ENCODE results near the gene FAM221B. TPM values are rescaled to one million over a fixed set of nuclear protein-coding genes. Genes with fewer than 3 reads are reported as not detected.
A peak's percentile ranks its signal among the peaks of the same experiment; 100 is the strongest.

The FAM221B gene
- total RNA-seq, 4 donors from 2014 or later = not detected

DNA sequence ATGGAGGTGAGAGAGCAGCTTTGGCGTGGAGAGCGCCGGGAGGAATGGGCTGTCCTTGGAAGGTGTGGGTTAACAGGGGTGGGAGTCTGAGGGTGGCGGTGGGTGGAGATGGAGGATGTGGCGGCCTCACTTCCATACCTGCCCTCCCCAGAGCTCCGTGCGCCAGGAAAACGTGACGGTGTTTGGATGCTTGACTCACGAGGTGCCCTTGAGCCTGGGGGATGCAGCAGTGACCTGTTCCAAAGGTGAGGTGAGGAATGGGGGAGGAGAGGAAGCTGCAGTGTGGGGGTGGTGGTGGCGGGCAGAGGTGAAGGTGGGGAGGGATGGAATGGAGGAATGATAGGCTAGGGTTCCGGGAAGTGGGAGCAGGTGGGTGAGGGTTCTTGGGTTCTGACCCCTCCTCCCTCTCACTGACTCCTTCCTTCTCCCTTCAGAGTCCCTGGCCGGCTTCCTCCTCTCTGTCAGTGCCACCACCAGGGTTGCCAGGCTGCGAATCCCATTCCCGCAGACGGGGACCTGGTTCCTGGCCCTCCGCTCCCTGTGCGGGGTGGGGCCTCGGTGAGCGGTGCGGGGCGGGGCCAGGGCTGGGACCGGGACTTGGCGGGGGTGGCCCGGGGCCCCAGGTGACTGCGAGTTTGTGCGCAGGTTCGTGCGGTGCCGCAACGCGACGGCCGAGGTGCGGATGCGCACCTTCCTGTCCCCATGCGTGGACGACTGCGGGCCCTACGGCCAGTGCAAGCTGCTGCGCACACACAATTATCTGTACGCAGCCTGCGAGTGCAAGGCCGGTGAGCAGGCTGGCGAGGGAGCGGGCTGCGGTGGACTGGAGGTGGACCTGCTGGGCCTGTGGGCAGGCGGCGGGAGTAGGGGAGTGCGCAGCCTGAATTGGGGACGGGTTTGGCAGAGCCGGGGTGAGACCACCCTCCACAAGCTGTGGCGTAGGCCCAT lies 17.6 kb upstream of the FAM221B start:
- DNase-seq (no peak), ATAC-seq (no peak)
- Histone ChIP-seq H3K27me3 (no peaks in the 10 kb centered on the region), H3K4me1 (peaks cover 29 to 39% of the 10 kb centered on the region in 2 donors), H3K36me3 (peaks cover 0 to 11% of the 10 kb centered on the region in 2 donors), H3K27ac (peak overlapping the region in 1 of 4 donors; percentile 80), H3K4me3 (no peak overlapping the region), H3K9me3 (no peaks in the 10 kb centered on the region)
- in situ Hi-C loops (cut with MboI; ENCODE audit: low sequenced_read_pairs in 4 of 4) = no loop called here
- TF ChIP-seq, protein P1, sequence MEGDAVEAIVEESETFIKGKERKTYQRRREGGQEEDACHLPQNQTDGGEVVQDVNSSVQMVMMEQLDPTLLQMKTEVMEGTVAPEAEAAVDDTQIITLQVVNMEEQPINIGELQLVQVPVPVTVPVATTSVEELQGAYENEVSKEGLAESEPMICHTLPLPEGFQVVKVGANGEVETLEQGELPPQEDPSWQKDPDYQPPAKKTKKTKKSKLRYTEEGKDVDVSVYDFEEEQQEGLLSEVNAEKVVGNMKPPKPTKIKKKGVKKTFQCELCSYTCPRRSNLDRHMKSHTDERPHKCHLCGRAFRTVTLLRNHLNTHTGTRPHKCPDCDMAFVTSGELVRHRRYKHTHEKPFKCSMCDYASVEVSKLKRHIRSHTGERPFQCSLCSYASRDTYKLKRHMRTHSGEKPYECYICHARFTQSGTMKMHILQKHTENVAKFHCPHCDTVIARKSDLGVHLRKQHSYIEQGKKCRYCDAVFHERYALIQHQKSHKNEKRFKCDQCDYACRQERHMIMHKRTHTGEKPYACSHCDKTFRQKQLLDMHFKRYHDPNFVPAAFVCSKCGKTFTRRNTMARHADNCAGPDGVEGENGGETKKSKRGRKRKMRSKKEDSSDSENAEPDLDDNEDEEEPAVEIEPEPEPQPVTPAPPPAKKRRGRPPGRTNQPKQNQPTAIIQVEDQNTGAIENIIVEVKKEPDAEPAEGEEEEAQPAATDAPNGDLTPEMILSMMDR (IDR thresholded peaks at IDR 0.05 in 4 of 5, conservative IDR thresholded peaks at IDR 0.05 in 1 of 5) = no peak
- TF ChIP-seq POLR2A (IDR thresholded peaks at IDR 0.05) = no peak
- intact Hi-C loops (cut with DNase I; ENCODE audit: low total_unique reads) = no loop called here

DNA sequence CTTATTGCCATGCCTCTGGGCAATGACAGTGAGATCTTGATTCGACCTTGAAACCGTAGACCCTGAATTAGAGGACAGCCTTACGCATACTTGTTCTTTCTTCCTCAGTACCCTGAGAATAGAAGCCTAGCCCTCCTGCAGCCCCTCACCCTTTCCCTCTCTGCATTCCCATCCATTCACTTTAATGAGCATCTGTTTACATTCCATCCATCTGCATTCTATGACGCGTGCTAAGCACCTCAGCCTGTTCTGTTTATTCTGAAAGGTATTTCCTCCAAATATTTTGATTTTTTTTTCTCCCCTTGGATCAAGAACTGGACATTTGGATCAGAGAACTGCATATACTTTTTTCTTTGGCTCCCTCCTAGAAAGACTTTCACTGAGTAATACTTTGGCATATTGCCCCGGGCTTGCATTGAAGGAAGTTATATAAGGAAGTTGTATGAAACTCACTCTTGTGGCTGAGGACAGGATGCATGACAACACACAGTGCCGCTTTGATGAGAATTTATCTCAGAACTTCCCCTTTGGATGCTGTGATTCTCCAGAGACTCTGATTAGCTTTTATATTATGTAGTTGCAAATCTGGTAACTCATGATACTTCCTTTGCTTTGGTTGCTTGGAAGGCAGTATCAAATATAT lies 16.2 kb upstream of the FAM221B start:
- peaks cover 29 to 39% of the 10 kb centered on the region in 2 donors for H3K4me1 ChIP-seq
- TF ChIP-seq POLR2A (IDR thresholded peaks at IDR 0.05) = no peak
- TF ChIP-seq, protein P1 (IDR thresholded peaks at IDR 0.05 in 4 of 5, conservative IDR thresholded peaks at IDR 0.05 in 1 of 5) = no peak
- peaks cover 0 to 11% of the 10 kb centered on the region in 2 donors for H3K36me3 ChIP-seq
- no peaks in the 10 kb centered on the region for H3K27me3 ChIP-seq
- DNase-seq = peak in 1 of 2 donors; percentile 31
- no peaks in the 10 kb centered on the region for H3K9me3 ChIP-seq
- peak overlapping the region in 1 of 4 donors; percentile 12 for H3K27ac ChIP-seq
- in situ Hi-C loops (cut with MboI; ENCODE audit: low sequenced_read_pairs in 4 of 4) = no loop called here
- peak in 1 of 2 donors; percentile 48 for ATAC-seq
- no peak overlapping the region for H3K4me3 ChIP-seq
- intact Hi-C loops (cut with DNase I; ENCODE audit: low total_unique reads) = no loop called here

DNA sequence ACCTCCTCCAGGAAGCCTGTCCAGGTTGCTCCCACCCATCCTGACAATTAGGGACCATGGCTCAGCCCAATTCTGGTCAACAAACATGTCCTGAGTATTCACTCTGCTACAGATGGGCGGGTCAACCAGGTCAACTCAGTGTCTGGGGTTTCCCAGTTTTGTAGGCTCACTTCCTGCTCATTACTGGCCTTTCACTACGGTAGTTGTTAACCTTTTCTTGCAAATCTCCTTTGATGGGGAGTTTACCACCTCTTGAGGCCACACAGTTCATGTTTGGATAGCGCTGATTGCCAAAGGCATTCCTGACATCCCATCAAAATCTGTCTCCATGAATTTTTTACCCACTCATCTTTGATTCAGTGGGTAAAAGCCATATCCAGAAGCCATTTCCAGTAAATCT lies 14.3 kb upstream of the FAM221B start:
- TF ChIP-seq, protein P1 (IDR thresholded peaks at IDR 0.05 in 4 of 5, conservative IDR thresholded peaks at IDR 0.05 in 1 of 5) = no peak
- no peak for TF ChIP-seq POLR2A (IDR thresholded peaks at IDR 0.05)
- intact Hi-C loops (cut with DNase I; ENCODE audit: low total_unique reads) = no loop called here
- ATAC-seq = no peak
- Histone ChIP-seq H3K4me1 (peaks cover 21 to 31% of the 10 kb centered on the region in 2 donors), H3K36me3 (peaks cover 0 to 11% of the 10 kb centered on the region in 2 donors), H3K27me3 (no peaks in the 10 kb centered on the region), H3K4me3 (no peak overlapping the region), H3K9me3 (no peaks in the 10 kb centered on the region), H3K27ac (no peak overlapping the region)
- DNase-seq = no peak
- in situ Hi-C loops (cut with MboI; ENCODE audit: low sequenced_read_pairs in 4 of 4) = no loop called here

- in situ Hi-C loops (cut with MboI; ENCODE audit: low sequenced_read_pairs in 4 of 4) = no loop called here
- ATAC-seq = no peak
- peaks cover 15 to 24% of the 10 kb centered on the region in 2 donors for H3K4me1 ChIP-seq
- H3K27ac ChIP-seq = no peak overlapping the region
- no peaks in the 10 kb centered on the region for H3K9me3 ChIP-seq
- no peak overlapping the region for H3K4me3 ChIP-seq
- intact Hi-C loops (cut with DNase I; ENCODE audit: low total_unique reads) = no loop called here
- H3K36me3 ChIP-seq = peaks cover 0 to 8% of the 10 kb centered on the region in 2 donors
- no peak for DNase-seq
- no peaks in the 10 kb centered on the region for H3K27me3 ChIP-seq
- TF ChIP-seq, protein P1 (IDR thresholded peaks at IDR 0.05 in 4 of 5, conservative IDR thresholded peaks at IDR 0.05 in 1 of 5) = no peak
- no peak for TF ChIP-seq POLR2A (IDR thresholded peaks at IDR 0.05)
Observed at GRCh38 chr9:35842020-35842745, 13.7 kb upstream of the FAM221B start.
